Thoracic aorta (tissue), 2 donors: ENCODE results near the gene MAFG. TPM values are rescaled to one million over a fixed set of nuclear protein-coding genes. Genes with fewer than 3 reads are reported as not detected.

Experiments used
- ATAC-seq: fragments of 150-250 bp; one replicate; pipeline ENCODE4 v1.8.0; 2017; ENCODE audit warnings: low read depth; ENCODE audit not compliant: insufficient number of reproducible peaks, low FRiP score
- DNase-seq: peaks from one replicate; pipeline ENCODE4 v3.0.0-alpha.2; 2020; ENCODE audit warnings: low spot score
- H3K27ac ChIP-seq, 2 donors: fragments of 200-600 bp; sonication (generic); 1 replicate in 1 of 2; 2 replicates in 1 of 2; pipeline ENCODE4 v1.5.1; 2016; ENCODE audit warnings: mild to moderate bottlenecking in 2 of 2, moderate library complexity in 2 of 2
- H3K27me3 ChIP-seq: fragments of 200-600 bp; sonication (generic); replicated peaks from 2 replicates; pipeline ENCODE4 v1.6.0; 2016; ENCODE audit warnings: mild to moderate bottlenecking; ENCODE audit not compliant: insufficient read depth
- H3K36me3 ChIP-seq: fragments of 200-600 bp; sonication (generic); one replicate; pipeline ENCODE4 v1.5.1; 2016
- H3K4me1 ChIP-seq, 2 donors: fragments of 200-600 bp; sonication (generic); 1 replicate in 1 of 2; 2 replicates in 1 of 2; pipeline versions ENCODE4 v1.5.1 to v1.6.0; 2016; ENCODE audit warnings: low read depth in 2 of 2, mild to moderate bottlenecking in 1 of 2; ENCODE audit not compliant: control insufficient read depth in 1 of 2
- H3K4me3 ChIP-seq: fragments of 200-600 bp; sonication (generic); 2 replicates; pipeline ENCODE4 v1.5.1; 2016; ENCODE audit warnings: mild to moderate bottlenecking
- H3K9me3 ChIP-seq: fragments of 200-600 bp; sonication (generic); 2 replicates; pipeline ENCODE4 v1.5.1; 2016
- total RNA-seq, 2 donors: library from RNA; depleted of rRNA; stranded (reverse); fragments of >200 nt; gene quantifications; one replicate each; pipeline versions ENCODE4 v1.1.0 to v1.2.3, GENCODE V29; 2016
- TF ChIP-seq, protein P1 (sequence below): fragments of 200-600 bp; sonication (generic); IDR thresholded peaks from one replicate; pipeline ENCODE4 v1.5.1; 2019; ENCODE audit warnings: antibody characterized with exemption

The MAFG gene
- 10 to 100 TPM; 29.8 to 32.1 TPM for total RNA-seq

GRCh38 chr17:81927653-81928543 is at the start of gene MAFG:
Gene MAFG, minus strand, starts transcription at chr17:81927735. Its CDS starts 4,550 bp downstream, at chr17:81923185.
- DNase-seq (peak; percentile 80), ATAC-seq (peak; percentile 78)
- peak within 1 kb of the TSS; percentile 81 to 82 for H3K27ac ChIP-seq

DNA sequence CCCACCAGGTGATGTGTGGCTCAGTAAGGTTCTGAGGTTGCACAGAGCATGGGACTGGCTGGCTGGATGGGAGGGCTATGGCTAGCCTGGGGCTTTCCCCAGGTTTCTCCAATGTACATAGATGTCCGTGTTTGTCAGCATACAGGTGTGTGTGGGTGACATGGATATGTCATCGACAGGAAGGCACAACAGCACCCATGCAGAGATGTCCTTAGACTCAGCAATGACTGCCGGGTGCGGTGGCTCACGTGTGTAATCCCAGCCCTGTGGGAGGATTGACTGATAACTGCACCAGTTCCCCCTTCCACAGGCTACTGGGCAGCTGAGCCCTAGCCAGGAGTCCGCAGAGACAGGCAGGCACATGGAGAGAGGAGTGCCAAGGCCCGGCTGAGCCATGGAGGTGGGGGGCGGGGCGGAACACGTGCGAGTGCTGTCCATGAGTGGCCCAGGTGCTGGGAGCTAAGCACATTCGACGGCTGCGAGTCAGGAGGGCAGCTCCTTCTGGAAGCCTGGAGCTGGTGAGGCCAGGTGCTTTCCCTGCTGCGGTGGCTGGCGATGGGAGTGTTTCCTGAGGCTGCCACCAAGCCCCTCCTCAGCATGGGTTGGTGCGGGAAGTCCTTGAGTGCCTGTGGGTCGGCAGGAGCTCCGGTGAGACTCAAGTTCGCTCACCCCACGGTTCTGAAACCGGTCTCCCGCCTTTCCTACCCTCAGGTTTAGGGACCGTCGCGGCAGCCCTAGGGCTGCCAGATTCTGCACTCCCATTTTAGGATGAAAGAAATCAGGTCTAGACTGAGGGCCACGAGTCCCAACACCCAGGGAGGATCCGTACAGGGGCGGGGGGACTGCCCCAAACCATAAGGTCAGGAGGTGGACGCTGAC is 49.0 kb upstream of the MAFG start:
- DNase-seq, result no peak

More at GRCh38 chr17:81927653-81928543, at the start of gene MAFG:
- H3K9me3 ChIP-seq, result no peaks in the 10 kb centered on the region
- no peaks in the 10 kb centered on the region for H3K27me3 ChIP-seq
- H3K4me1 ChIP-seq, result peaks cover 29 to 43% of the 10 kb centered on the region in 2 donors
- H3K4me3 ChIP-seq, result peak within 1 kb of the TSS; percentile 82
- TF ChIP-seq, protein P1, sequence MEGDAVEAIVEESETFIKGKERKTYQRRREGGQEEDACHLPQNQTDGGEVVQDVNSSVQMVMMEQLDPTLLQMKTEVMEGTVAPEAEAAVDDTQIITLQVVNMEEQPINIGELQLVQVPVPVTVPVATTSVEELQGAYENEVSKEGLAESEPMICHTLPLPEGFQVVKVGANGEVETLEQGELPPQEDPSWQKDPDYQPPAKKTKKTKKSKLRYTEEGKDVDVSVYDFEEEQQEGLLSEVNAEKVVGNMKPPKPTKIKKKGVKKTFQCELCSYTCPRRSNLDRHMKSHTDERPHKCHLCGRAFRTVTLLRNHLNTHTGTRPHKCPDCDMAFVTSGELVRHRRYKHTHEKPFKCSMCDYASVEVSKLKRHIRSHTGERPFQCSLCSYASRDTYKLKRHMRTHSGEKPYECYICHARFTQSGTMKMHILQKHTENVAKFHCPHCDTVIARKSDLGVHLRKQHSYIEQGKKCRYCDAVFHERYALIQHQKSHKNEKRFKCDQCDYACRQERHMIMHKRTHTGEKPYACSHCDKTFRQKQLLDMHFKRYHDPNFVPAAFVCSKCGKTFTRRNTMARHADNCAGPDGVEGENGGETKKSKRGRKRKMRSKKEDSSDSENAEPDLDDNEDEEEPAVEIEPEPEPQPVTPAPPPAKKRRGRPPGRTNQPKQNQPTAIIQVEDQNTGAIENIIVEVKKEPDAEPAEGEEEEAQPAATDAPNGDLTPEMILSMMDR, result peak; percentile 25
- no peaks in the 10 kb centered on the region for H3K36me3 ChIP-seq

DNA sequence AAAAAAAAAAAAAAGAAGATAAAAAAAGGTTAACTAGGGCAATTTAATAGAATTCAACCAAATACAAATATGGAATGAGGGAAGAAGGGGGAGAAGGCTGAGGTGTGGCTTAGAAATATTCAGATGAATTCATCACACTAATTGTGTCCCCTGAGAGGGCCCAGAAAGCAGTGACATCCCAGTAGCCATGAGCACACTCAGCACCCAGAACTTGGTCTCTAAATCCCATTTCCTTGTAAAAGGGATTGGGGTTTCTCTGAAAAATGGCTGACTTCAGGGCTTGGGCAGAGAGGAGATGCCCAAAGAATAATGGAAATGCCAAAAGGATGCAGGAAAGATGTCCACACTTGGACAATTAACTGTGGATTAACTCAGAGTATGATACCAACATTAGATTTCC is 45.9 kb upstream of the MAFG start:
- H3K4me3 ChIP-seq, result no peak overlapping the region

More for the DNA sequence above, 49.0 kb upstream of the MAFG start:
- Histone ChIP-seq H3K9me3 (no peaks in the 10 kb centered on the region), H3K27ac (peak overlapping the region in 1 of 2 donors; percentile 79), H3K4me3 (peak overlapping the region; percentile 98), H3K27me3 (no peaks in the 10 kb centered on the region), H3K4me1 (peaks cover 12 to 17% of the 10 kb centered on the region in 2 donors), H3K36me3 (no peaks in the 10 kb centered on the region)
- TF ChIP-seq, protein P1, result no peak
- ATAC-seq, result peak; percentile 26

DNA sequence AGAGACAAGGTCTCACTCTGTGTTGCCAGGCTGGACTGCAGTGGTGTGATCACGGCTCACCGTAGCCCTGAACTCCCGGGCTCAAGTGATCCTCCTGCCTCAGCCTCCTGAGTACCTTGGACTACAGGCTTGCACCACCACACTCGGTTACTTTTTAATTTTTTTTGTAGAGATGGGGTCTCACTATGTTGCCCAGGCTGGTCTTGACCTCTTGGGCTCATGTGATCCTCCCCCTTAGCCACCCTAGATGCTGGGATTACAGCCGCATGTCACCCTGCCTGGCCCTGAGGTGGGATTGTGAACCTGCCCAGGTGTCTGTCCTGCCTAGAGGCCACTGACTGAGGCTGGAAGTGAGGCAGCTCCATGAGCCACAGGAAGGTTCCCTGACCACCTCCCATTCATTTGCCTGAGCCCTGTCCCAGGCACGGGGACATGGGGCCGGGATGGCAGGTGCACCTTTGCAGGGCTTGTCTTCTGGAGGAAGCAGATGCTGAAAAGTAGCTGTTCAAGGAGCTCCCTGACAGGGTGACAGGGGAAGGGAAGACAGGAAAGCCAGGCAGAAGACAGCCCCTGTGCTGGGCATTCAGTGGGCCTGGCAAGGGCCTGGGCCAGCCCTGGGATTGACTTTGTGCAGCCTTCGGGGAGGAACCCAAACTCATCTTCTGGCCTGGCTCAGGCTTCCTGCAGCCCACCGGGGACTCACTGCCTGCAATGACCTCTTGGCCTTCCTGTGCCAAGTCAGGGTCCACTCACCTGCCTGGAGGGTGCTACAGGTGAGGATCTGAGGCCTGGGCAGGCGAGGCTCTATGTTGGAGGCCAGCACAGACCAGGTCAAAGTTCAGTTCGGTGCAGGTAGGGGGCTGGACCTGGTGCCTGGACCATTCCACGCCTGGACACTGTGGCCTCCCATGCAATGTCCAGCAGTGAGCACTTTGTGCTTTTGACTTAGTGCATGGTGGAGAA is 41.6 kb upstream of the MAFG start:
- TF ChIP-seq, protein P1, result no peak
- Histone ChIP-seq H3K27ac (no peak overlapping the region), H3K27me3 (no peaks in the 10 kb centered on the region), H3K36me3 (no peaks in the 10 kb centered on the region), H3K9me3 (no peaks in the 10 kb centered on the region), H3K4me3 (no peak overlapping the region), H3K4me1 (peaks cover 0 to 7% of the 10 kb centered on the region in 2 donors)
- ATAC-seq, result no peak
- no peak for DNase-seq

More for the DNA sequence above, 45.9 kb upstream of the MAFG start:
- H3K27me3 ChIP-seq, result no peaks in the 10 kb centered on the region
- DNase-seq, result no peak
- TF ChIP-seq, protein P1, result no peak
- no peaks in the 10 kb centered on the region for H3K9me3 ChIP-seq
- no peak for ATAC-seq
- no peak overlapping the region for H3K27ac ChIP-seq
- H3K4me1 ChIP-seq, result peaks cover 9 to 11% of the 10 kb centered on the region in 2 donors
- H3K36me3 ChIP-seq, result no peaks in the 10 kb centered on the region
